Measurements from ENCODE around the gene NRXN3.

GRCh38 chr14:79639613-79640012 lies 1469.4 kb downstream of the NRXN3 start:
- no peak for TF ChIP-seq CTCF (conservative IDR thresholded peaks at IDR 0.05; ENCODE audit: low read depth, low read length)
- TF ChIP-seq EZH2phosphoT487 (IDR thresholded peaks at IDR 0.05; ENCODE audit: borderline replicate concordance, low read length), result no peak
- TF ChIP-seq EZH2 (IDR thresholded peaks at IDR 0.05; ENCODE audit: low read length, unreplicated experiment), result no peak
